Esophagus muscularis mucosa (tissue), 4 donors: ENCODE measurements around the gene ESRRG.

Experiments
- CTCF ChIP-seq, 3 experiments: fragments of 200-600 bp in 2 of 3; fragments of 450-650 bp in 1 of 3; sonication (generic) in 2 of 3; IDR thresholded peaks; one replicate each; pipeline ENCODE4 v1.5.1; 2017 to 2019; ENCODE audit warnings: antibody characterized with exemption in 3 of 3, mild to moderate bottlenecking in 2 of 3, moderate library complexity in 1 of 3
- EP300 ChIP-seq: sonication (generic); formaldehyde crosslinking; IDR thresholded peaks from one replicate; pipeline ENCODE4 v1.6.1; 2017; ENCODE audit warnings: antibody characterized with exemption
- POLR2A ChIP-seq: fragments of 450-650 bp; IDR thresholded peaks from one replicate; pipeline ENCODE4 v1.6.1; 2017; ENCODE audit warnings: antibody characterized with exemption, moderate library complexity, mild to moderate bottlenecking, low read depth
- POLR2AphosphoS5 ChIP-seq, 2 donors: sonication (generic); formaldehyde crosslinking; IDR thresholded peaks; one replicate each; pipeline ENCODE4 v1.6.1; 2017; ENCODE audit warnings: antibody characterized with exemption in 2 of 2

- no peak for TF ChIP-seq POLR2A
- no peak for TF ChIP-seq POLR2AphosphoS5 (IDR thresholded peaks at IDR 0.05)
- TF ChIP-seq CTCF (IDR thresholded peaks at IDR 0.05): no peak
- no peak for TF ChIP-seq EP300
These were observed 32.6 kb downstream of the ESRRG start for GRCh38 chr1:216690603-216691002.
